Measurements from ENCODE around the gene KLHL6. TPM values are rescaled to one million over a fixed set of nuclear protein-coding genes. Genes with fewer than 3 reads are reported as not detected.

KLHL6 gene
- total RNA-seq, 1 donor from 2014 or later = not detected

DNA sequence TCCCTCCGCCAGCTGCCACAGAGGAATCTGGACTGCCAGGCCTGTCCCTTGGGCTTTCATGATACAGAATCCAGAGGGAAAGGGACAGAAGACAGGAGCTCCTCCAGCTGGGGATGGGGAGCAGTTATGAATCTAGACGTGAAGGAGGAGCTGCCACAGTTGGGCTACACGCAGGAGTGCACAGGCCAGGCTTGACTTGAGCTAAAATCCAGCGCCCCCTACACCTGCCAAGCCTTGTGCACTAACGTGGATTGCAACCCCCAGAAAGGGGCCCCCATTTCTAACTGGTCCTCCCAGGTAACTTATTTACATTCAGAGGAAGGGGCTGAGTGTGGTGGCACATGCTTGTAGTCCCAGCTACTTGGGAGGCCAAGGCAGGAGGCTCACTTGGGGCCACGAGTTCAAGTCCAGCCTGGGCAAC, 14.3 kb downstream of the KLHL6 start:
- no peak overlapping the region for H3K4me3 Mint-ChIP-seq (ENCODE audit: unreplicated experiment)
- H3K4me1 Mint-ChIP-seq (ENCODE audit: unreplicated experiment) = peaks cover 15% of the 10 kb centered on the region

GRCh38 chr3:183540501-183541234, 14.8 kb downstream of the KLHL6 start:
- no peak for DNase-seq (ENCODE audit: extremely low spot score, unreplicated experiment)
- H3K4me1 Mint-ChIP-seq (ENCODE audit: unreplicated experiment) = peaks cover 15% of the 10 kb centered on the region
- TF ChIP-seq, protein P1, sequence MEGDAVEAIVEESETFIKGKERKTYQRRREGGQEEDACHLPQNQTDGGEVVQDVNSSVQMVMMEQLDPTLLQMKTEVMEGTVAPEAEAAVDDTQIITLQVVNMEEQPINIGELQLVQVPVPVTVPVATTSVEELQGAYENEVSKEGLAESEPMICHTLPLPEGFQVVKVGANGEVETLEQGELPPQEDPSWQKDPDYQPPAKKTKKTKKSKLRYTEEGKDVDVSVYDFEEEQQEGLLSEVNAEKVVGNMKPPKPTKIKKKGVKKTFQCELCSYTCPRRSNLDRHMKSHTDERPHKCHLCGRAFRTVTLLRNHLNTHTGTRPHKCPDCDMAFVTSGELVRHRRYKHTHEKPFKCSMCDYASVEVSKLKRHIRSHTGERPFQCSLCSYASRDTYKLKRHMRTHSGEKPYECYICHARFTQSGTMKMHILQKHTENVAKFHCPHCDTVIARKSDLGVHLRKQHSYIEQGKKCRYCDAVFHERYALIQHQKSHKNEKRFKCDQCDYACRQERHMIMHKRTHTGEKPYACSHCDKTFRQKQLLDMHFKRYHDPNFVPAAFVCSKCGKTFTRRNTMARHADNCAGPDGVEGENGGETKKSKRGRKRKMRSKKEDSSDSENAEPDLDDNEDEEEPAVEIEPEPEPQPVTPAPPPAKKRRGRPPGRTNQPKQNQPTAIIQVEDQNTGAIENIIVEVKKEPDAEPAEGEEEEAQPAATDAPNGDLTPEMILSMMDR (IDR thresholded peaks at IDR 0.05) = no peak

More for the DNA sequence above, 14.3 kb downstream of the KLHL6 start:
- DNase-seq (ENCODE audit: extremely low spot score, unreplicated experiment) = no peak
- TF ChIP-seq, protein P1 (IDR thresholded peaks at IDR 0.05) = no peak
- H3K36me3 Mint-ChIP-seq (ENCODE audit: unreplicated experiment) = no peaks in the 10 kb centered on the region
- H3K9me3 Mint-ChIP-seq (ENCODE audit: unreplicated experiment) = no peaks in the 10 kb centered on the region
- H3K27me3 Mint-ChIP-seq (ENCODE audit: unreplicated experiment) = peaks cover 11% of the 10 kb centered on the region
- no peak overlapping the region for H3K27ac Mint-ChIP-seq (ENCODE audit: unreplicated experiment)

DNA sequence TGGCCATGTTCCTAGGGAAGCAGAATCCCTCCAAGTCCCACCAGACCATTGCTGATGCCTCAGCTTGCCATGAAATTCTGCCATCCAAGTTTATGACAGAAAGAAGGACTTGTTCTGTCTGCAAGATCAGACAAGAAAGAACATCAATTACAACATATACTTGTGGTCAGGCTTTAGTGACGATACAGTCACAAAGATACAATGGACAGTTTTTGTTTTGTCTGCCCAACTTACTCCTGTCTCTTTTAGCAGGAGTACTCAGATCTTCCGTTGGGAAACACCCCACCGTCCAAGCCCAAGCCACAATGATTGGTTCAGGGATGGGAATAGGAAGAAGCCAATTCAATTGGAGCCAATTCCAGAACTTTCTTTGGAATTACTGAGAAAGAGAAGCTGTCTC, 15.7 kb downstream of the KLHL6 start:
- Mint-ChIP-seq H3K9me3 (ENCODE audit: unreplicated experiment) (no peaks in the 10 kb centered on the region), H3K27me3 (ENCODE audit: unreplicated experiment) (peaks cover 11% of the 10 kb centered on the region), H3K27ac (ENCODE audit: unreplicated experiment) (no peak overlapping the region), H3K4me1 (ENCODE audit: unreplicated experiment) (peaks cover 15% of the 10 kb centered on the region), H3K4me3 (ENCODE audit: unreplicated experiment) (no peak overlapping the region), H3K36me3 (ENCODE audit: unreplicated experiment) (no peaks in the 10 kb centered on the region)
- TF ChIP-seq, protein P1 (IDR thresholded peaks at IDR 0.05) = no peak
- no peak for DNase-seq (ENCODE audit: extremely low spot score, unreplicated experiment)

More at GRCh38 chr3:183540501-183541234, 14.8 kb downstream of the KLHL6 start:
- H3K36me3 Mint-ChIP-seq (ENCODE audit: unreplicated experiment) = no peaks in the 10 kb centered on the region
- peaks cover 11% of the 10 kb centered on the region for H3K27me3 Mint-ChIP-seq (ENCODE audit: unreplicated experiment)
- no peak overlapping the region for H3K4me3 Mint-ChIP-seq (ENCODE audit: unreplicated experiment)
- H3K27ac Mint-ChIP-seq (ENCODE audit: unreplicated experiment) = no peak overlapping the region
- H3K9me3 Mint-ChIP-seq (ENCODE audit: unreplicated experiment) = no peaks in the 10 kb centered on the region

DNA sequence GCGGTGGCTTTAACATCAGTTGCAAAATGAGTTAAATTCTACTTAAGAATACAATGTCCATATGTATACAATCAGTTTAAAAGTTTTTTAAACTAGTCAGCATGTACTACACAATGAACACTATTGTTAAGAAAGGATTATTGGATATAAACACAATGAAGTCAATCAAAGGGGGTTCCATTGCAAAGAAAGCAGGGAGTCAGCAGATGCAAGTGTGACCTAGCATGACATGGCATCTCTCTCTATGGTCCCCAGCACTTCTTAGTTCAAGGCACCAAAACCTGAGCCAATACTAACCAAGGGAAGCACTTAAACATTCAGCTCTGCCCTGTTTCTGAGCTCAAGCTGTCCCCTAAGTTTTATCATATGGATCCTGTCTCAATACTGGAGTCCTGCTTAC, 17.0 kb downstream of the KLHL6 start:
- no peak for DNase-seq (ENCODE audit: extremely low spot score, unreplicated experiment)
- Mint-ChIP-seq H3K9me3 (ENCODE audit: unreplicated experiment) (no peaks in the 10 kb centered on the region), H3K27me3 (ENCODE audit: unreplicated experiment) (peaks cover 15% of the 10 kb centered on the region), H3K27ac (ENCODE audit: unreplicated experiment) (no peak overlapping the region), H3K36me3 (ENCODE audit: unreplicated experiment) (no peaks in the 10 kb centered on the region), H3K4me3 (ENCODE audit: unreplicated experiment) (no peak overlapping the region), H3K4me1 (ENCODE audit: unreplicated experiment) (peaks cover 17% of the 10 kb centered on the region)
- TF ChIP-seq, protein P1 (IDR thresholded peaks at IDR 0.05) = no peak

GRCh38 chr3:183537295-183537730, 18.2 kb downstream of the KLHL6 start:
- Mint-ChIP-seq H3K27ac (ENCODE audit: unreplicated experiment) (peak overlapping the region; percentile 1), H3K4me3 (ENCODE audit: unreplicated experiment) (no peak overlapping the region), H3K9me3 (ENCODE audit: unreplicated experiment) (no peaks in the 10 kb centered on the region), H3K4me1 (ENCODE audit: unreplicated experiment) (peaks cover 17% of the 10 kb centered on the region), H3K36me3 (ENCODE audit: unreplicated experiment) (no peaks in the 10 kb centered on the region), H3K27me3 (ENCODE audit: unreplicated experiment) (peaks cover 23% of the 10 kb centered on the region)
- DNase-seq (ENCODE audit: extremely low spot score, unreplicated experiment) = no peak
- TF ChIP-seq, protein P1 (IDR thresholded peaks at IDR 0.05) = no peak
